ENCODE data around the gene RETREG1. TPM values are rescaled to one million over a fixed set of nuclear protein-coding genes. Genes with fewer than 3 reads are reported as not detected.

RETREG1 gene
- total RNA-seq, 1 experiment from 2014 or later: 3.4 TPM

- Mint-ChIP-seq H3K36me3 (ENCODE audit: insufficient read depth in 1 of 3, low read depth in 3 of 3) (no peaks in the 10 kb centered on the region), H3K4me1 (peaks cover 21 to 29% of the 10 kb centered on the region in 2 experiments), H3K9me3 (no peaks in the 10 kb centered on the region), H3K27ac (no peak overlapping the region), H3K4me3 (no peak overlapping the region), H3K27me3 (ENCODE audit: low read depth) (no peaks in the 10 kb centered on the region)
- Histone ChIP-seq H3K79me2 (ENCODE audit: insufficient read depth, low read length) (no peaks in the 10 kb centered on the region), H3K79me1 (ENCODE audit: insufficient read depth, low read depth, low read length, poor library complexity, severe bottlenecking) (no peaks in the 10 kb centered on the region), H2BK12ac (ENCODE audit: insufficient read length, low read depth, low read length) (no peak overlapping the region), H2BK20ac (ENCODE audit: low read depth, low read length, poor library complexity, severe bottlenecking) (no peak overlapping the region), H3K56ac (ENCODE audit: insufficient read length, low read depth, low read length) (no peak overlapping the region), H4K91ac (ENCODE audit: insufficient read length, low read depth, low read length) (no peak overlapping the region), H3K14ac (ENCODE audit: insufficient read depth, low read length) (no peak overlapping the region), H3K4ac (ENCODE audit: low read depth, low read length) (no peak overlapping the region), H3K23ac (ENCODE audit: insufficient read length, low read depth, low read length) (no peak overlapping the region), H3K4me1 (ENCODE audit: insufficient read depth, low read length) (no peaks in the 10 kb centered on the region; the same call in 1 of the 2 replicates), H3K23me2 (ENCODE audit: insufficient read length, low read depth, low read length, poor library complexity, severe bottlenecking) (no peaks in the 10 kb centered on the region), H4K20me1 (ENCODE audit: control insufficient read depth, insufficient read depth, insufficient read length) (no peaks in the 10 kb centered on the region), H3K9me3 (ENCODE audit: control insufficient read depth, low read depth, low read length) (no peaks in the 10 kb centered on the region), H2AFZ (ENCODE audit: low read length) (no peak overlapping the region), H3T11ph (ENCODE audit: low read length) (no peak overlapping the region), H4K8ac (replicated peaks; ENCODE audit: insufficient read length, low read depth, low read length) (no peak overlapping the region), H3K9ac (ENCODE audit: extremely low read depth, insufficient read length, low read length) (no peak overlapping the region), H2BK120ac (ENCODE audit: low read depth, low read length, poor library complexity, severe bottlenecking) (no peak overlapping the region), H2BK15ac (ENCODE audit: low read depth, low read length) (no peak overlapping the region), H3K18ac (ENCODE audit: insufficient read length, low read depth, low read length) (no peak overlapping the region), H3K4me2 (ENCODE audit: insufficient read depth, insufficient read length, low read length) (no peak overlapping the region), H2AK5ac (ENCODE audit: insufficient read length, low read length) (no peak overlapping the region), H3K27me3 (ENCODE audit: insufficient read depth, low read length) (no peaks in the 10 kb centered on the region), H2BK5ac (ENCODE audit: insufficient read length, low read length) (no peak overlapping the region), H3K27ac (ENCODE audit: insufficient read length, low read depth, low read length) (no peak overlapping the region), H4K5ac (ENCODE audit: insufficient read length, low read depth, low read length) (no peak overlapping the region)
- TF ChIP-seq CTCF (conservative IDR thresholded peaks at IDR 0.05): no peak
- no CpG with 5 or more reads among the region's 5 CpGs for WGBS (ENCODE audit: extremely low coverage, insufficient read length, low lambda C conversion rate)
- no peak for DNase-seq
Measured at GRCh38 chr5:16564248-16564867, 52.4 kb downstream of the RETREG1 start.
